GM21381 (cell line): Measurements from ENCODE around the gene ZNF280B.
"Not testable (repeated sequence)": the region's sequence is repeated elsewhere in the genome, so short reads cannot be mapped to it uniquely, and the experiment has no call there.

Experiments
- ATAC-seq: cut with Tn5 transposase; IDR thresholded peaks from one replicate; pipeline ENCODE4 v1.9.1; 2021; ENCODE audit warnings: mild to moderate bottlenecking, moderate library complexity; ENCODE audit not compliant: unreplicated experiment

Gene ZNF280B

DNA sequence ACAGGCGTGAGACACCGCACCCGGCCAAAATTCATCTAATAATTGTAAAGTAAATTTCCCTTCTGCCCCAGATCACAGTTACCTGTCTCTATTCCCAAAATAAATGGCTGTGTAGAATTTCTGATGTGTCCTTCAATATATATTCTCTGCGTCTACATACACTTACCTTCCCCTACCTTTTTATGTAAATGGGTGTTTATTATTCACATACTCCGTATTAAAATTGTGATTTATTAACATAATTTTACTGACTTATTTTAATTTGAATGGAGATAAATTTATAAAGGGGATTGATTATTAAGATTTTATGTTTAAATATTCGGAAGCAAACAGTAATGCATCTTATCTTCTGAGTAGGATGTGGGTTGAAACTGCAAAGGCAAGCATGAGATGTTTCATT is 28.0 kb upstream of the ZNF280B start:
- no peak for ATAC-seq

DNA sequence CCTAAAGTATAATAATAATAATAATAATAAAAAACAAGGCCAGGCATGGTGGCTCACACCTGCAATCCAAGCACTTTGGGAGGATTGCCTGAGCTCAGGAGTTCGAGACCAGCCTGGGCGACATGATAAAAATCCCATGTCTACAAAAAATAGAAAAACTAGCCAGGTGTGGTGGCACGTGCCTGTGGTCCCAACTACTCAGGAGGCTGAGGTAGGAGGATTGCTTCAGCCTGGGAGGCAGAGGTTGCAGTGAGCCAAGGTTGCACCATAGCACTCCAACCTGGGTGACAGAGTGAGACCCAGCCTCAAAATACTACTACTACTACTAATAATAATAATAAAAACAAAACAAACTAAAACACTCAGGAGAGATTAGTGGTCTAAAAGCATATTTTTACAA is 27.1 kb upstream of the ZNF280B start:
- ATAC-seq, result no peak

DNA sequence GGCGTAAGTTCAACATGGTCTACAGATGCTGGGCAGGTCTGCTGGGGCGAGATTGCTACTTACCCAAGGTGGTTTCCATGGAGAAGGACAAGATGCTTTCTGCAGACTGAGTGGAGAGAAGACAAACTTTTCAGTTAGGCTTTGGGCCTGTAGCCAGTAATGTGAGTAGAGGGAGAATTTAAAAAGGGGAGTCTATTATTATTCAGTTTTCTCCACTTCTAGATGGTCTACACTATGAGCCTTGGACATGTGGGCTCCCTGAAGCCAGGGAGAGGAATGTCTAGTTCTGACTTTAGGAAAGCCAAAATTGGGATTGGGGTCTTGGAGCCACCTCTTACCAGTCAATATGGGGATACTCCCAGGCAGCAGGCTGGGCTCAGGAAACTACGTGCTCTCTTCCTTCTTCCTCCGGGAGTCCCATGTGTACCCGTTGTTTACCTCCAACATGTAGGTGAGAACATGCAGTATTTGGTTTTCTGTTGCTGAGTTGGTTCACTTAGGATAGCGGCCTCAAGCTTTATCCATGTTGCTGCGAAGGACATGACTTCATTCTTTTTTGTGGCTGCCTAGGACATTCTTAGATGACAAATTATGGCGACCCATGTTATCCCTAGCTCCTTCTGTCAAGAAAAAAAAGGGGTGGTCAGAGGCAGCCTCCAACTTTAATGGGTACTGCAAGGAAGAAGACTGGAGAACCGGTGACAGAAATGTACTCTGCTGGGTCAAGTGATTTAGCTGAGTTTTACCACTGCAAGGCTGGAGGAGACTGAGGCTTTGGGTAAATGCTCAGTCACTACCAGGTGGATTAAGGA is 26.3 kb upstream of the ZNF280B start:
- ATAC-seq, result no peak

DNA sequence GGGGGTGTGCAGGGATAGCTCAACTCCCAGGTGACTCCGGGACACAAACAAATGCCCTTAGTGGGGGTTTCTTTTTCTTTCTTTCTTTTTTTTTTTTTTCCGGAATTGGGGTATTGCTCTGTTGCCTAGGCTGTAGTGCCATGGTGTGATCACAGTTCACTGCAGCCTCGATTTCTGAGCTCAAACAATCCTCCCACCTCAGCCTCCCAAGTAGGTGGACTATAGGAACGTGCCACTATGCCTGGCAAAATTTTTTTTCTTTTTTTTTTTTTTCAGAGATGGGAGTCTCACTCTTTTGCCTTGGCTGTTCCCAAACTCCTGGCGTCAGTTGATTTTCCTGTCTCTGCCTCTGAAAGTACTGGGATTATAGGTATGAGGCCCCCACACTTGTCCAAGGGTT is 25.3 kb upstream of the ZNF280B start:
- no peak for ATAC-seq

DNA sequence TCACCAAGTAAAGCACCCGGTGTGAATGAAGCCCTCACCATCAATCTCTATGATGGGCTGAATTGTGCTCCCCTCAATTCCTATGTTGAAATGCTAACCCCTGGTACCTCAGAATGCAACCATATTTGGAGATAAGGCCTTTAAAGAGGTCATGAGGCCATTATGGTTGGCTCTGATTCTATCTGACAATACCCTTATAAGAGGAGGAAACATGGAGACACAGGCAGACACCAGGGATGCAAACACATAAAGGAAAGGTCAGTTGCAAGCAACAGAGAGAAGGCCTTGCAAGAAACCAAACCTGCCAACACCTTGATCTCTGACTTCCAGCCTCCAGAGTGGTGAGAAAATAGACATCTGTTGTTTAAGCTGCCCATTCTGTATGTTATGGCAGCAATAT is 24.9 kb upstream of the ZNF280B start:
- ATAC-seq, result no peak

DNA sequence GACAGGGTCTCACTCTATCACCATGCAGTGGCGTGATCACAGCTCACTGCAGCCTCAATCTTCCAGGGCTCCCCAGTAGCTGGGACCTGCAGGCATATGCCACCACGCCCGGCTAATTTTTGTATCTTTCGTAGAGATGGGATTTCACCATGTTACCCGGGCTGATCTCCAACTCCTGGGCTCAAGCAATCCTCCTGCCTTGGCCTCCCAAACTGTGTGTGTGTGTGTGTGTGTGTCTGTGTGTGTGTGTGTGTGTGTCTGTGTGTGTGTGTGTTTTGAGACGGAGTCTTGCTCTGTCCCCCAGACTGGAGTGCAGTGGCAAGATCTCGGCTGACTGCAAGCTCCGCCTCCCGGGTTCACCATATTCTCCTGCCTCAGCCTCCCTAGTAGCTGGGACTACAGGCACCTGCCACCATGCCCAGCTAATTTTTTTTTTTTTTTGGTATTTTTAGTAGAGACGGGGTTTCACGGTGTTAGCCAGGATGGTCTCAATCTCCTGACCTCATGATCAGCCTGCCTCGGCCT is 24.1 kb upstream of the ZNF280B start:
- ATAC-seq, result not testable (repeated sequence)

DNA sequence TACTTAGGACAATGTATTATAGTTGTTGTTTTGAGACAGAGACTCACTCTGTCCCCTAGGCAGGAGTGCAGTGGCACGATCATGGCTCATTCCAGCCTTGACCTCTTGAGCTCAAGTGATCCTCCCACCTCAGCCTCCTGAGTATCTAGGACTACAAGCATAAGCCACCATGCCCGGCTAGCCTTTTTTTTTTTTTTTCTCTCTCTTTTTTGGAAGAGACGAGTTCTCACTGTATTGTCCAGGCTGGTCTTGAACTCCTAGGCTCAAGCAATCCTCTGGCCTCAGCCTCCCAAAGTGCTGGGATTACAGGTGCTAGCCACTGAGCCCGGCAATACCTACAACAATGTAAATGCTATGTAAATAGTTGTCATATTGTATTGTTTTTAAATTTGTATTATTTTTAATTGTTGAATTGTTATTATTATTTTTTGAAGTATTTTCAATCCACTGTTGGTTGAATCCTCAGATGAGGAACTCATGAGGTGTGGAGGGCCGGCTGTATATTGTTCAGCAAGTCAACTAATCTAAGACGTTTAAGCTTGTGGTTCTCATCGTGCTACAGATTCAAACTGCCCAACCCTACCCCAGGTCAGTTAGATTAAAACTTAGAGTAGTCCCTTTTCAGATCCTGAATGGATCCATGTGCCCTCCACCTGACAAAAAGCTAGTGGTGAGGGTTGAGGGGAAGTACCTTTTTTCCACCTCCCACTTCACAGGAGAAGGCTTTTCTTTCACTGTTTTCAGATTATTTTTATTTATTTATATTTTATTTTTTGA is 23.4 kb upstream of the ZNF280B start:
- no peak for ATAC-seq

DNA sequence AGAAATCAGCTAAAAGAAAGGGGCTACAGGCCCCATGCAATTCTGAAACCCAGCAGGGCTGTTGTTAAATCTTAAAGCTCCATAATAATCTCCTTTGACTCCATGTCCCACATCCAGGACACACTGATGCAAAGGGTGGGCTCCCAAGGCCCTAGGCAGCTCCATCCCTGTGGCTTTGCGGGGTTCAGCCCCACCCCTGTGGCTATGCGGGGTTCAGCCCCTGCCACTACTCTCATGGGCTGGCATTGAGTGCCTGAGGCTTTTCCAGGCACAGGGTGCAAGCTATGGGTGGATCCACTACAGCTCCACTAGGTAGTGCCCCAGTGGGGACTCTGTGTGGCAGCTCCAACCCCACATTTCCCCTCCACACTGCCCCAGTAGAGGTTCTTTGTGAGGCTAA is 20.2 kb upstream of the ZNF280B start:
- ATAC-seq, result no peak

DNA sequence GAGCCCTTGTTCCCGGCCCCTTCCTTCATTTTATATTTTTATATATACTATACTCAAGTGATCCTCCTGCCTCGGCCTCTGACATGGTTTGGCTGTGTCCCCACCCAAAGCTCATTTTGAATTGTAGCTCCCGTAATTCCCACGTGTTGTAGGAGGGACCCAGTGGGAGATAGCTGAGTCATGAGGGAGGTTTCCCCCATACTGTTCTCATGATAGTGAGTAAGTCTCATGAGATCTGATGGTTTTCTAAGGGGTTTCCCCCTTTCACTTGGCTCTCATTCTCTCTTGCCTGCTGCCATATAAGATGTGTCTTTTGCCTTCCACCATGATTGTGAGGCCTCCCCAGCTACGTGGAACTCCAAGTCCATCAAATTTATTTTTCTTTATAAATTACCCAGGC is 18.8 kb upstream of the ZNF280B start:
- ATAC-seq, result no peak

DNA sequence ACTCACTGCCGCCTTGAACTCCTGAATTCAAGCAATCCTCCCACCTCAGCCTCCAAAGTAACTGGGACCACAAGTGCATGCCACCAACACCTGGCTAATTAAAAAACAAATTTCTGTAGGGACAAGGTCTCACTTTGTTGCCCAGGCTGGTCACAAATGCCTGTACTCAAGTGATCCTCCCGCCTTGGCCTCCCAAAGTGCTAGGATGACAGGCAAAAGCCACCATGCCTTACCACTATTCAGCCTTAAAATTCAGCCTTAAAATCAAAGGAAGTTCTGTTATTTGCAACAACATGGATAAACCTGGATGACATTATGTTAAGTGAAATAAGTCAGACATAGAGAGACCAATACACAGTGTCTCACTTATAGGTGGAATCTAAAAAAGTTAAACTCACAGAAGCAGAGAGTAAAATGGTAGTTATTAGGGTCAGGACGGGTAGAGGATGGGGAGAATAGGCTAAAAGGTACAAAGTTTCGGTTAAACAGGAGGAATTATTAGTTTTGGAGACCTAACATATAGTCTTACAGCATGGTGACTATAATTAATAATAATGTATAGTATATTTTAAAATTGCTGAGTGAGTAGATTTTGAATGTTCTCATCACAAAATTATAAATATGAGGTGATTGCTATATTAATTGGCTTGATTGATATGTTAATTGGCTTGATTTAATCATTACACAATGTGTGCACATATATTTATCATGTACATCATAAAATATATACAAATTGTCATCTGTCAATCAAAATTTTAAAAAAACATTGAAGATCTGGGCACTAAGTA is 17.8 kb upstream of the ZNF280B start:
- ATAC-seq, result no peak

DNA sequence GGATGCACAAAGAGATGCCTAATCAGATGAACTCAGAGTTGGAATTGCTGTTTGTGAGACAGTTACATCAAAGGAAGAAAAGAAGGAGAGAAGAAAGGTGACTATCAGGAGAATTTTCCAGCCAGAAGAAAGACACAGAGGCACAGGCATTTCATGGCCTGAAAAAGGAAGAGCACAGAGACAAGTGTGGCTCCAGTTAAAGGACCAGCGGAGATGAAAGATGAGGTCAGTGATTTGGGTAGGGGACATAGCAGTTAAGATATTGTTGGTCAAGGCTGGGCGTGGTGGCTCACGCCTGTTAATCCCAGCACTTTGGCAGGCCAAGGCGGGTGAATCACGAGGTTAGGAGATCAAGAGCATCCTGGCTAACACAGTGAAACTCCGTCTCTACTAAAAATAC is 15.0 kb upstream of the ZNF280B start:
- no peak for ATAC-seq

DNA sequence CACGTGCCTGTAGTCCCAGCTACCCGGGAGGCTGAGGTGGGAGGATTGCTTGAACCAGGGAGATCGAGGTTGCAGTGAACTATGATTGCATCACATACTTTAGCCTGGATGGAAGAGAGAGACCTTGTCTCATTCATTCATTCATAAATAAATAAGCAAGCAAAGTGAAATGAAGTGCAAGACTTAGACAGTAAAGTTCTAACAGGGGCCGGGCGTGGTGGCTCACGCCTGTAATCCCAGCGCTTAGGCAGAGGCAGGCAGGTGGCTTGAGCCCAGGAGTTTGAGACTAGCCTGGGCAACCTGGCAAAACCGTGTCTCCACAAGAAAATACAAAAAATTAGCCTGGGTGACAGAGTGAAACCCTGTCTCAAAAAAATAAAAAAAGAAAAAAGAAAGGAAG is 13.1 kb upstream of the ZNF280B start:
- no peak for ATAC-seq

DNA sequence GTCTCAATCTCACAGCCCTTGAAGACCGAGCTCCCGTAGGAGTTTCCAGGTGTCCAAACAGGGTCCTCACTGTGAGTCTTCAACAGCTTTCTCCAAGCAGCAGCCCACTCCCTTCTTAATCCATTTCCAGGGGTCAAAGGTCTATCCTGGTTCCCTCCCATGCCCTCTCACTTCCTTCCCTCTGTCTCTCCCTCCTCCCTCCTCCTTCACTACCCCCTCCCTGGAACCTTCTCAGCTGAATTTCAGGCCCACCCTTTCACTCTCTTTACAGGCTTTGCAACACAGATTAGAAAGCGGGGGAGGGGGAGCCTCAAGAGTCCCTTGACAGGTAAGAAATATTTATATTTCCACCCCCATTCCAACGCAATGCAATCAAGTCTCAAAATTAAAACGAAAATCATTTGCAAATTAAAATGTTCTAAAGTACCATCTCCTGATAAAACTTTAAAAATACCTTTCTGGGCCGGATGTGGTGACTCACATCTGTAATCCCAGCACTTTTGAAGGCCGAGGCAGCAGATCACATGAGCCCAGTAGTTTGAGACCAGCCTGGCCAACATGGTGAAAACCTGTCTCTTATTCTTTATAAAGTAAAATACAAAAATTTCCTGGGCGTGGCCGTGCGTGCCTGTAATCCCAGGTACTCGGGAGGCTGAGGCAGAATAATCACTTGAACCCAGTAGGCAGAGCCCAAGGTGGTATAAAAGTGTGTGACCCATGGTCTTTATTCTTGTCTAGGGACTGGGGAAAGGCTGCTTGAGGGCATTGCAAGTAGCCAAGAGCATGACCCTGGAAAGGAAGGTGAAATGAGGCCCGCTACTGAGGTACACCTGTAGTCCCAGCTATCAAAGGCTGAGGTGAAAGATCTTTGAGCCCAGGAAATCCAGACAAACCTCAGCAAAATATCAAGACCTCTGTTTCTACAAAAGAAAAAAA is 12.4 kb upstream of the ZNF280B start:
- no peak for ATAC-seq

DNA sequence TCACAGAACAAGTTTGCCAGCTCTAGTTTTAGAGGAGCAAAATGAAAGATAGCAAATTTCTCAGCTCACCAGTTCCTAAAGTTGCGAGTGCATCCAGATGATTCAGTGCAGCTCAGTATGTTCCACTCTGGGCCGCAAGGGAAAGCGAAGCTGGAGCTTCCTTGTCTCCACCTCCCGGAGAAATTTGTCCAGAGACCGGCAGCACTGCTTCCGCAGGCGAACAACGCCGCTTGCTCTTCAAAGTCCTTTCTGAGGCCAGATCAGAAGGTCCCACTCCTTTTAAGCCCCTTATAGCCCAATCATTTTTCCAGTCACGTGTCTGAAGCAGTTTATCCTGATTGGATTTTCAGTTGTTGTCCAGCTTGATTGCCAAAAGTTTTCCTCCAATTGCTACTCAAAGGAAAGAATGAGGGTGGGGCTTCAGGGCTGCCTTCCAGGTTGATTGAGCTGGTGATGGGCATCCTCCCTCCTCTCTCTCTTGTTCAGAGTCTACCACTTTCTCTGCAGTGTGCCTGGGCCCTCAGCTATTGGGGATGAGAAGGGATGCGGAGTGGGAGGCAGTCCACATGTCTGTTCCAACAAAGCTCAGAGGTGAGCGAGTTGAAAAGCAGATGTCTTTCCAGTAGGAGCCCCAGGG is 11.6 kb upstream of the ZNF280B start, which contains the start of gene ZNF280A:
TSS of gene ZNF280A (minus strand) at position 251 of the 637 bp plus-strand sequence. CDS start 4,640 bp downstream, outside the sequence.
- no peak for ATAC-seq

DNA sequence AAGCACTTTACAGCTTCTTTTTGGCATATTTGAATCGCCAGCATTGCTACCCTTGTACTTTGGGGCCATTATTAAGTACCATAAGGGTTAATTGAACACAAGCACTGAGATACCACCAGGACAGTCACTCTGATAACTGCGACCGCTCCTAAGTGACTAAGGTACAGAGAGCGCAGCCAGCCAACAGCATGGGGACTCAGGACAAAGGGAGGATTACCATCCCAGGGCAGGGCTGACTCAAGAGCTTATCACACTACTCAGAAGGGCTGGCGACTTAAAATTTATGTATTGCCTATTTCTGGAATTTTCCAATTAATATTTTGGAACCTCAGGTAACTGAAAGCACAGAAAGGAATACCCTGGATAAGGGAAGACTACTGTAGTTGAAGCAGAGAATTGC is 11.0 kb upstream of the ZNF280B start:
- ATAC-seq, result no peak

DNA sequence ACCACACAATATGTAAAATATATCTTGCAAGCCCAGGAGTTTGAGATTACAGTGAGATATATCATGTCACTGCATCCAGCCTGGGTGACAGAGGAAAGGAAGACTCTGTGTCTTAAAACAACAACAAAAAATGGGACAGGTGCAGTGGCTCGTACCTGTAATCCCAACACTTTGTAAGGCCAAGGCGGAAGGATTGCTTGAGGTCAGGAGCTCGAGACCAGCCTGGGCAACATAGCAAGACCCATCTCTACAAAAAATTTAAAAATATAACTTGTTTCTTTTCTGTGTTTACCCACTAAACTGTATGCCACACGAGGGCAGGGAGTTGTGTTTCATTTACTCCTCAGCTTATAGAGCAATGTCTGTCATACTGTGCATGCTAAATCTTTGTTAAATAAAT is 8.4 kb upstream of the ZNF280B start:
- ATAC-seq, result no peak

DNA sequence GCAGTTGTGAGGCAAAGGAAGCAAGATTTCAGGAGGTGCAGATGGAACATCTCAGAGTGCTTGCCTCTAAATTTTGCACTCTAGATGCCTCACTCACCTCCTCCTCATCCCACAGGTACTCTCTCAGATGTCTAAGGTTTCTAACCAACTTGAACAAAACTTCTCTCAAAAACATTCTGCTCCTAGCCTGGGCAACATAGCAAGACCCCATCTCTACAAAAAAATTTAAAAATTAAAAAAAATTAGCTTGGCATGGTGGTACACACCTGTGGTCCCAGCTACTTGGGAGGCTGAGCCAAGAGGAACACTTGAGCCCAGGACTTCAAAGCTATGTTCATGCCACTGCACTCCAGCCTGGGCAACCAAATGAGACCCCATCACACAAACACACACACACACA is 7.3 kb upstream of the ZNF280B start:
- no peak for ATAC-seq

DNA sequence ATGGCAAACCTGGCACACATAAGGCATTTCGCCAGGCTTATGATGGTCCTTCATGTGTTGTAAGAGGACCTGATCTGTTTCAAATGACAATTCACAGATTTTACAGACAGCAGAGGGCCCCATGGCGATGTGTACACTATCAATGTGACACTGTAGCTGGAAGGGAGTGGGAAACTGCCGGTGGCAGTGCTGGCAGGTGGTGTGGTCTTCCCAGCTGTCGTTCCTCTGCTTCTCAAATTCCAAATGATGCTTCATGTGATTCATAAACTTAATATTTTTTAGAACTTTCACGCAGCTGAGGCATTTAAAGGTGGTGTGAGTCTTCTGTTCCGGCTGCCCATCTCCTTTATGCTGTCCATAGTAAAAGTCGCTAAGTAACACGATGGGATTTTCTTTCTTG is 5.9 kb upstream of the ZNF280B start:
- not testable (repeated sequence) for ATAC-seq

DNA sequence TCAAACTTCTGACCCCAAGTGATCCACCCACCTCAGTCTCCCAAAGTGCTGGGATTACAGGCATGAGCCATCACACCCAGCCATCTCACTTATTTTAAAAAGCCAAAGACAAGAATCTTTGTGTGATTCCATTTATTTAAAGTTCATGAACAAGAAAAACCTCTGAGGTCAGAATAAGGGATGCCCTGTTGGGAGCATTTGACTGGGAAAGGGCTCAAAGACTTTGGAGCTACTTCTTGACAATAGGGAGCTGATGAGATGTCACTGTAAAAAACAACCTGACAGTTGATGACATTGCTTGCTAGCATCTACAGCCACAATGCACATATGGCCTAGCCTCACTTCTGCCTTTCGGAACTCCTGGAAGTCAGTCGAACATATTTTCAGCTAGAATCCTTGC is 5.1 kb upstream of the ZNF280B start:
- ATAC-seq, result no peak

DNA sequence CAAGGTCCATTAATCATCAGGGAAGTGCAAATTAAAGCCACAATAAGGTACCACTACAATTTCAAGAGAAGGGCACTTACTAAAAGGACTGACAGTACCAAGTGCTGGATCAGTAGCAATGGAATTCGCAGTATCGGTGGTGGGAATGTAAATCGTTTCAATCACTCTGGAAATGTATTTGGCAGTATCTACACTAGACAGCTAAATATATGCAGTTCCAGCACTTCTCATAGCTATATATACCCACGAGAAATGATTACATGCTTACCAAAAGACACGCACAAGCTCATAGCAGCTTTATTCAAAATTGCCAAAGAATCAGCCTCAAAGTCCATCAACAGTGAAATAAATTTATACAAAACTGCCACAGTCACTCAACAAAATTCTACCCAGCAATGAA is 4.4 kb upstream of the ZNF280B start:
- ATAC-seq, result no peak
